Activated CD8-positive, alpha-beta memory T cell treated with anti-CD3 and anti-CD28 coated beads, Interleukin-2, amount 50 U/mL, for 24 hours (primary cell): Measurements from ENCODE around the gene TEAD4.

Source experiments
- DNase-seq: peaks from one replicate; pipeline ENCODE4 v3.0.0-alpha.2; 2020; ENCODE audit errors: extremely low read depth

TEAD4 gene

GRCh38 chr12:2960390-2960956 lies 1.3 kb downstream of the TEAD4 start:
- no peak for DNase-seq

GRCh38 chr12:2960996-2961616 lies 1.9 kb downstream of the TEAD4 start:
- DNase-seq, result no peak

GRCh38 chr12:2961705-2962104 lies 2.5 kb downstream of the TEAD4 start:
- DNase-seq, result no peak

GRCh38 chr12:2963154-2963759 lies 4.1 kb downstream of the TEAD4 start:
- DNase-seq, result no peak

- DNase-seq, result no peak
Observed at GRCh38 chr12:2963760-2964292, 4.6 kb downstream of the TEAD4 start.

GRCh38 chr12:2967651-2968050 lies 8.5 kb downstream of the TEAD4 start:
- DNase-seq, result no peak

- no peak for DNase-seq
Observed at GRCh38 chr12:2970744-2971143, 11.5 kb downstream of the TEAD4 start.

GRCh38 chr12:2973566-2973965 lies 14.4 kb downstream of the TEAD4 start:
- no peak for DNase-seq

GRCh38 chr12:2974560-2974971 lies 15.4 kb downstream of the TEAD4 start:
- DNase-seq, result no peak

GRCh38 chr12:2976581-2976996 lies 17.4 kb downstream of the TEAD4 start:
- no peak for DNase-seq

GRCh38 chr12:2977776-2978175 lies 18.6 kb downstream of the TEAD4 start:
- no peak for DNase-seq

- DNase-seq, result no peak
Observed at GRCh38 chr12:2979806-2980205, 20.6 kb downstream of the TEAD4 start.

GRCh38 chr12:2980630-2981029 lies 21.4 kb downstream of the TEAD4 start:
- DNase-seq, result no peak

GRCh38 chr12:2982361-2982760 lies 23.2 kb downstream of the TEAD4 start:
- no peak for DNase-seq

- no peak for DNase-seq
Observed at GRCh38 chr12:2984249-2984648, 25.1 kb downstream of the TEAD4 start.

- no peak for DNase-seq
Observed at GRCh38 chr12:2984698-2985097, 25.5 kb downstream of the TEAD4 start.

- no peak for DNase-seq
Observed at GRCh38 chr12:2986876-2987275, 27.7 kb downstream of the TEAD4 start.

- DNase-seq, result no peak
Observed at GRCh38 chr12:2988494-2988893, 29.3 kb downstream of the TEAD4 start.

- no peak for DNase-seq
Observed at GRCh38 chr12:2992724-2993123, 33.5 kb downstream of the TEAD4 start.

- no peak for DNase-seq
Observed at GRCh38 chr12:2997989-2998670, 38.9 kb downstream of the TEAD4 start.

GRCh38 chr12:2998789-2999264 lies 39.6 kb downstream of the TEAD4 start:
- no peak for DNase-seq

GRCh38 chr12:2999265-2999841 lies 40.2 kb downstream of the TEAD4 start:
- DNase-seq, result no peak
